IPS-18c (cell line): ENCODE results near the gene TCEA3.
A peak's percentile ranks its signal among the peaks of the same experiment; 100 is the strongest.

Experiments used
- H3K4me3 ChIP-seq: 2 replicates; pipeline ENCODE4 v1.7.0; 2013; ENCODE audit warnings: low read depth, mild to moderate bottlenecking, low read length, moderate library complexity; ENCODE audit not compliant: insufficient read depth
- H3K9me3 ChIP-seq: one replicate; pipeline ENCODE4 v1.6.1; 2013; ENCODE audit warnings: mild to moderate bottlenecking, low read length, moderate library complexity; ENCODE audit not compliant: control insufficient read depth, insufficient read depth

TCEA3 gene

GRCh38 chr1:23367791-23368561 is 56.6 kb downstream of the TCEA3 start:
- Histone ChIP-seq H3K9me3 (no peaks in the 10 kb centered on the region), H3K4me3 (peak overlapping the region; percentile 97)

GRCh38 chr1:23367451-23367790 is 57.1 kb downstream of the TCEA3 start:
- H3K4me3 ChIP-seq: peak overlapping the region; percentile 97; the same call in 1 of the 2 replicates

GRCh38 chr1:23366598-23366997 is 58.0 kb downstream of the TCEA3 start:
- Histone ChIP-seq H3K9me3 (peaks cover 12% of the 10 kb centered on the region), H3K4me3 (no peak overlapping the region)

More at GRCh38 chr1:23367451-23367790, 57.1 kb downstream of the TCEA3 start:
- H3K9me3 ChIP-seq: peaks cover 4% of the 10 kb centered on the region

- Histone ChIP-seq H3K9me3 (peaks cover 17% of the 10 kb centered on the region), H3K4me3 (no peak overlapping the region)
These were observed 58.4 kb downstream of the TCEA3 start for GRCh38 chr1:23366146-23366545.

GRCh38 chr1:23362218-23362713 is 62.3 kb downstream of the TCEA3 start:
- peaks cover 23% of the 10 kb centered on the region for H3K9me3 ChIP-seq
- H3K4me3 ChIP-seq: peak overlapping the region; percentile 5; the same call in 1 of the 2 replicates

GRCh38 chr1:23358310-23358875 is 66.2 kb downstream of the TCEA3 start:
- Histone ChIP-seq H3K4me3 (no peak overlapping the region), H3K9me3 (peaks cover 23% of the 10 kb centered on the region)

- peaks cover 18% of the 10 kb centered on the region for H3K9me3 ChIP-seq
- no peak overlapping the region for H3K4me3 ChIP-seq
These were observed 67.2 kb downstream of the TCEA3 start for GRCh38 chr1:23357138-23357908.

GRCh38 chr1:23356471-23357137 is 67.9 kb downstream of the TCEA3 start:
- H3K4me3 ChIP-seq: no peak overlapping the region
- peaks cover 11% of the 10 kb centered on the region for H3K9me3 ChIP-seq

GRCh38 chr1:23354245-23354644 is 70.3 kb downstream of the TCEA3 start:
- H3K4me3 ChIP-seq: no peak overlapping the region
- peaks cover 2% of the 10 kb centered on the region for H3K9me3 ChIP-seq

GRCh38 chr1:23352096-23352695 is 72.4 kb downstream of the TCEA3 start:
- H3K4me3 ChIP-seq: no peak overlapping the region
- no peaks in the 10 kb centered on the region for H3K9me3 ChIP-seq

- H3K9me3 ChIP-seq: no peaks in the 10 kb centered on the region
- H3K4me3 ChIP-seq: no peak overlapping the region
These were observed 78.6 kb downstream of the TCEA3 start for GRCh38 chr1:23345920-23346319.

GRCh38 chr1:23344987-23345472 is 79.5 kb downstream of the TCEA3 start:
- Histone ChIP-seq H3K9me3 (no peaks in the 10 kb centered on the region), H3K4me3 (peak overlapping the region; percentile 49)

- Histone ChIP-seq H3K9me3 (no peaks in the 10 kb centered on the region), H3K4me3 (peak within 1 kb of the TSS; percentile 74)
These were observed 80.2 kb downstream of the TCEA3 start, which contains the start of gene HNRNPR for GRCh38 chr1:23344111-23344986. TSS of gene HNRNPR (minus strand) at chr1:23344284. CDS start at chr1:23341008, 3,276 bp downstream.

- Histone ChIP-seq H3K9me3 (no peaks in the 10 kb centered on the region), H3K4me3 (peak overlapping the region; percentile 74)
These were observed 81.1 kb downstream of the TCEA3 start for GRCh38 chr1:23343221-23344110.
